Embryonic facial prominence (tissue), 1 donor: ENCODE data around the gene OR4S1.
"Not testable (repeated sequence)": the region's sequence is repeated elsewhere in the genome, so short reads cannot be mapped to it uniquely, and the experiment has no call there.

Experiments
- DNase-seq: peaks from one replicate; pipeline ENCODE4 v3.0.0-alpha.2; 2016; ENCODE audit errors: extremely low spot score

OR4S1 gene

GRCh38 chr11:48305923-48306322 is at the start of gene OR4S1:
Gene OR4S1 (plus strand): TSS chr11:48306223. CDS start chr11:48306223, 0 bp downstream.
- DNase-seq = no peak

- no peak for DNase-seq
Measured at GRCh38 chr11:48261600-48261999, 44.4 kb upstream of the OR4S1 start.

- no peak for DNase-seq
Measured at GRCh38 chr11:48263423-48263911, 42.6 kb upstream of the OR4S1 start, which contains the start of gene OR4X1. Gene OR4X1 (plus strand): TSS chr11:48263861. CDS start chr11:48263861, 0 bp downstream.

GRCh38 chr11:48270621-48271020 is 35.4 kb upstream of the OR4S1 start:
- no peak for DNase-seq

GRCh38 chr11:48272606-48273005 is 33.4 kb upstream of the OR4S1 start:
- no peak for DNase-seq

GRCh38 chr11:48307760-48308386 is 1.9 kb downstream of the OR4S1 start:
- DNase-seq = no peak

GRCh38 chr11:48313590-48313989 is 7.6 kb downstream of the OR4S1 start:
- not testable (repeated sequence) for DNase-seq

- DNase-seq = not testable (repeated sequence)
Measured at GRCh38 chr11:48319813-48320212, 13.8 kb downstream of the OR4S1 start.

GRCh38 chr11:48324620-48325019 is 18.6 kb downstream of the OR4S1 start, which contains the start of gene OR4C3:
Gene OR4C3 (plus strand): TSS chr11:48324920. CDS start chr11:48325022, 102 bp downstream.
- DNase-seq = not testable (repeated sequence)

GRCh38 chr11:48341466-48341865 is 35.4 kb downstream of the OR4S1 start:
- DNase-seq = no peak

- DNase-seq = not testable (repeated sequence)
Measured at GRCh38 chr11:48342505-48342904, 36.5 kb downstream of the OR4S1 start.

- not testable (repeated sequence) for DNase-seq
Measured at GRCh38 chr11:48346286-48346685, 40.3 kb downstream of the OR4S1 start.

- DNase-seq = no peak
Measured at GRCh38 chr11:48354013-48354412, 48.0 kb downstream of the OR4S1 start.

GRCh38 chr11:48354677-48355076 is 48.7 kb downstream of the OR4S1 start:
- no peak for DNase-seq
